Hypothalamus (tissue), 51 donors: ENCODE measurements around the gene SPACA4.

Experiments
- DNase-seq, 51 donors: peaks; one replicate each; lab custom pipeline; 2025; lab: John Stamatoyannopoulos, UW

Gene SPACA4

GRCh38 chr19:48596679-48597465, 9.7 kb upstream of the SPACA4 start:
- no peak for DNase-seq

GRCh38 chr19:48598996-48599700, 7.4 kb upstream of the SPACA4 start:
- DNase-seq: no peak

GRCh38 chr19:48600679-48601417, 5.7 kb upstream of the SPACA4 start:
- no peak for DNase-seq

- no peak for DNase-seq
Measured at GRCh38 chr19:48603001-48603400, 3.5 kb upstream of the SPACA4 start.

- no peak for DNase-seq
Measured at GRCh38 chr19:48603449-48603848, 3.1 kb upstream of the SPACA4 start.

- DNase-seq: no peak
Measured at GRCh38 chr19:48603850-48604249, 2.7 kb upstream of the SPACA4 start.

- no peak for DNase-seq
Measured at GRCh38 chr19:48607359-48607755, 815 bp downstream of the SPACA4 start.

GRCh38 chr19:48608798-48609263, 2.3 kb downstream of the SPACA4 start:
- DNase-seq: peak in 18 of 51 donors; percentile 10 to 49 (median 19)

GRCh38 chr19:48609571-48610108, 3.1 kb downstream of the SPACA4 start:
- no peak for DNase-seq

GRCh38 chr19:48611872-48612271, 5.3 kb downstream of the SPACA4 start:
- DNase-seq: no peak

- DNase-seq: peak in 29 of 51 donors; percentile 14 to 71 (median 52)
Measured at GRCh38 chr19:48613024-48613851, 6.7 kb downstream of the SPACA4 start.

- no peak for DNase-seq
Measured at GRCh38 chr19:48613852-48614435, 7.4 kb downstream of the SPACA4 start.

GRCh38 chr19:48614436-48615230, 8.1 kb downstream of the SPACA4 start, which contains the start of gene FAM83E:
Gene FAM83E, minus strand, starts transcription at chr19:48615076. Its CDS starts 1,704 bp downstream, at chr19:48613372.
- no peak for DNase-seq

- DNase-seq: no peak
Measured at GRCh38 chr19:48615231-48616040, 8.9 kb downstream of the SPACA4 start.

- no peak for DNase-seq
Measured at GRCh38 chr19:48616041-48616436, 9.5 kb downstream of the SPACA4 start.

- DNase-seq: no peak
Measured at GRCh38 chr19:48616491-48617056, 10.0 kb downstream of the SPACA4 start.

- peak in 6 of 51 donors; percentile 20 to 39 (median 26) for DNase-seq
Measured at GRCh38 chr19:48617146-48617937, 10.8 kb downstream of the SPACA4 start.
